HepG2 (cell line): Measurements from ENCODE around the gene CNOT1. TPM values are rescaled to one million over a fixed set of nuclear protein-coding genes. Genes with fewer than 3 reads are reported as not detected.

ENCODE experiments used
- ATAC-seq: fragments of 200-7000 bp; cut with Tn5 transposase; 3 replicates; pipeline ENCODE4 v1.9.1; 2020; ENCODE audit warnings: mild to moderate bottlenecking, moderate library complexity
- BruUV-seq: library from RNA; stranded (reverse); fragments of 400-500 nt; replicated peaks from 2 replicates; lab custom pipeline; 2021; lab: Mats Ljungman, UMichigan
- CTCF ChIA-PET: fragments of 300-600 bp; formaldehyde crosslinking; extraction: SDS; loops from one replicate; lab custom pipeline; 2021; ENCODE audit warnings: low total read pairs, inconsistent platforms, low intra/inter-chr PET ratio; lab: Yijun Ruan, JAX
- POLR2A ChIA-PET: fragments of 350-600 bp; sonication (Branson Sonifier 250); formaldehyde crosslinking; loops from one replicate; lab custom pipeline; 2020; ENCODE audit warnings: antibody characterized with exemption, inconsistent platforms; lab: Yijun Ruan, JAX
- DNase-seq: peaks from one replicate; pipeline ENCODE4 v3.0.0-alpha.2; 2015; ENCODE audit warnings: low spot score
- FAIRE-seq: peaks from 3 replicates; lab custom pipeline; 2011; peaks lifted over from hg19 to GRCh38; lab: Jason Lieb, UNC
- H2AFZ ChIP-seq: one replicate; pipeline ENCODE4 v1.6.1; 2011; ENCODE audit warnings: low read length, inconsistent platforms
- H3K27ac ChIP-seq: fragments of 300-600 bp; 3 replicates; pipeline ENCODE4 v1.8.0; 2011; ENCODE audit warnings: mixed run types, mild to moderate bottlenecking, mixed read lengths, low read length, inconsistent platforms; ENCODE audit not compliant: insufficient read depth; ENCODE audit errors: extremely low read length
- H3K27me3 ChIP-seq, 2 experiments: fragments of 200-600 bp in 1 of 2; 2 replicates in 1 of 2; 3 replicates in 1 of 2; pipeline versions ENCODE4 v1.6.0 to v1.8.0; 2011; ENCODE audit warnings: low read length in 2 of 2, mild to moderate bottlenecking in 2 of 2, moderate library complexity in 2 of 2, inconsistent platforms in 1 of 2; ENCODE audit not compliant: insufficient read depth in 2 of 2, control insufficient read depth in 1 of 2
- H3K36me3 ChIP-seq, 2 experiments: fragments of 200-600 bp in 1 of 2; replicated peaks in 1 of 2; 2 replicates in 1 of 2; 3 replicates in 1 of 2; pipeline versions ENCODE4 v1.5.1 to v1.8.0; 2011; ENCODE audit warnings: low read length in 2 of 2, inconsistent platforms in 1 of 2; ENCODE audit not compliant: insufficient read depth in 2 of 2, control insufficient read depth in 1 of 2
- H3K4me1 ChIP-seq: 2 replicates; pipeline ENCODE4 v1.5.1; 2012; ENCODE audit warnings: low read length, inconsistent platforms; ENCODE audit not compliant: insufficient read depth
- H3K4me2 ChIP-seq: 2 replicates; pipeline ENCODE4 v1.6.0; 2011; ENCODE audit warnings: low read depth, low read length, inconsistent platforms
- H3K4me3 ChIP-seq, 3 experiments: fragments of 200-600 bp in 1 of 3; sonication (generic), shearing (Covaris generic) in 1 of 3; replicated peaks in 1 of 3; 2 replicates each; pipeline ENCODE4 v1.5.1; 2011 to 2016; ENCODE audit warnings: low read length in 3 of 3, inconsistent platforms in 2 of 3, low read depth in 2 of 3, mild to moderate bottlenecking in 2 of 3, control low read depth in 1 of 3, mixed read lengths in 1 of 3; ENCODE audit not compliant: insufficient read depth in 1 of 3
- H3K79me2 ChIP-seq: one replicate; pipeline ENCODE4 v1.6.1; 2011; ENCODE audit warnings: low read length, inconsistent platforms; ENCODE audit not compliant: insufficient read depth
- H3K9ac ChIP-seq: 2 replicates; pipeline ENCODE4 v1.6.0; 2011; ENCODE audit warnings: mild to moderate bottlenecking, low read depth, low read length, inconsistent platforms; ENCODE audit not compliant: insufficient read depth
- H3K9me3 ChIP-seq: 2 replicates; pipeline ENCODE4 v1.5.1; 2012; ENCODE audit warnings: mild to moderate bottlenecking, low read length
- H4K20me1 ChIP-seq: 2 replicates; pipeline ENCODE4 v1.6.0; 2011; ENCODE audit warnings: inconsistent platforms, mild to moderate bottlenecking, low read length, moderate library complexity; ENCODE audit not compliant: insufficient read depth
- CEBPB ChIP-seq: IDR thresholded peaks from 2 replicates; pipeline ENCODE4 v1.6.1; 2011; ENCODE audit warnings: low read depth, low read length, improper control_type of control experiment, borderline replicate concordance
- CEBPG ChIP-seq: IDR thresholded peaks from 2 replicates; pipeline ENCODE4 v1.6.1; 2016
- EED ChIP-seq: sonication (generic); formaldehyde crosslinking; IDR thresholded peaks from 2 replicates; pipeline ENCODE4 v1.5.0; 2020; ENCODE audit warnings: mild to moderate bottlenecking, missing genetic modification reagents
- KLF11 ChIP-seq: IDR thresholded peaks from 2 replicates; pipeline ENCODE4 v1.6.1; 2016; ENCODE audit warnings: missing compliant biosample characterization
- RBM22 ChIP-seq: fragments of 200-400 bp; formaldehyde crosslinking; optimal IDR thresholded peaks from 2 replicates; pipeline ENCODE3; 2017; ENCODE audit warnings: mild to moderate bottlenecking, low read length, moderate library complexity
- RORA ChIP-seq: sonication (generic); formaldehyde crosslinking; IDR thresholded peaks from 2 replicates; pipeline ENCODE4 v1.5.0; 2020; ENCODE audit warnings: mild to moderate bottlenecking, missing genetic modification reagents, moderate library complexity
- SOX6 ChIP-seq, 2 experiments: fragments of 450-650 bp in 1 of 2; sonication (generic) in 1 of 2; formaldehyde crosslinking in 1 of 2; IDR thresholded peaks; 2 replicates each; pipeline versions ENCODE4 v1.4.0 to v1.6.1; 2017 to 2020; ENCODE audit warnings: antibody characterized with exemption in 1 of 2, mild to moderate bottlenecking in 1 of 2, missing genetic modification reagents in 1 of 2
- ZNF121 ChIP-seq: sonication (generic); formaldehyde crosslinking; IDR thresholded peaks from 2 replicates; pipeline ENCODE4 v1.5.0; 2020; ENCODE audit warnings: mild to moderate bottlenecking, missing genetic modification reagents
- ZNF335 ChIP-seq: sonication (generic); formaldehyde crosslinking; IDR thresholded peaks from 2 replicates; pipeline ENCODE4 v1.4.0; 2020; ENCODE audit warnings: missing genetic modification reagents
- ZNF367 ChIP-seq: sonication (generic); formaldehyde crosslinking; IDR thresholded peaks from 2 replicates; pipeline ENCODE4 v1.4.0; 2020; ENCODE audit warnings: missing genetic modification reagents, borderline replicate concordance
- ZNF598 ChIP-seq: sonication (generic); formaldehyde crosslinking; IDR thresholded peaks from 2 replicates; pipeline ENCODE4 v1.5.1; 2020; ENCODE audit warnings: mild to moderate bottlenecking, missing genetic modification reagents, borderline replicate concordance
- WGBS: methylation state at CpG from one replicate; pipeline ENCODE4 v1.1.6; 2017; ENCODE audit warnings: low lambda C conversion rate; 5-methylcytosine and 5-hydroxymethylcytosine counted together
- in situ Hi-C: cut with HindIII; loops from 2 replicates; pipeline ENCODE4 v1.10.0; 2017; ENCODE audit warnings: low pct_unique_long_range_greater_than_20kb; ENCODE audit not compliant: extremely low pct_ligation_motif_present
- intact Hi-C: fragments of 100-400 bp; cut with micrococcal nuclease; formaldehyde crosslinking; loops from one replicate; pipeline ENCODE4 v1.10.0; 2022; ENCODE audit not compliant: unreplicated experiment
- polyA plus RNA-seq, 8 experiments: library from polyadenylated mRNA; depleted of rRNA in 3 of 8; stranded (reverse) in 7 of 8; unstranded in 1 of 8; fragments of >200 nt; fragmentation: Illumina TruSeq in 4 of 8; extraction: Trizol in 4 of 8; gene quantifications; 2 replicates each; pipeline versions ENCODE4 v1.2.1 to v1.2.3, GENCODE V29; 2011 to 2016; ENCODE audit warnings: low read depth in 4 of 8, missing spikeins in 1 of 8, mixed read lengths in 1 of 8; ENCODE audit not compliant: insufficient read depth in 1 of 8
- total RNA-seq, 5 experiments: library from RNA; depleted of rRNA; stranded (reverse); fragments of >200 nt; fragmentation: Illumina TruSeq; extraction: Trizol; gene quantifications; 2 replicates each; pipeline ENCODE4 v1.2.3, GENCODE V29; 2016; ENCODE audit warnings: low read depth in 1 of 5
- TF ChIP-seq, protein P1 (sequence below): sonication (generic); formaldehyde crosslinking; IDR thresholded peaks from 2 replicates; pipeline ENCODE4 v1.8.1; 2023; ENCODE audit warnings: missing genetic modification reagents, mild to moderate bottlenecking, borderline replicate concordance

The CNOT1 gene
- total and polyA plus RNA-seq, 2 of the 13 experiments (the other 11 are each of a cell fraction or from before 2014, with no cell fraction given), result 188 to 232 TPM

DNA sequence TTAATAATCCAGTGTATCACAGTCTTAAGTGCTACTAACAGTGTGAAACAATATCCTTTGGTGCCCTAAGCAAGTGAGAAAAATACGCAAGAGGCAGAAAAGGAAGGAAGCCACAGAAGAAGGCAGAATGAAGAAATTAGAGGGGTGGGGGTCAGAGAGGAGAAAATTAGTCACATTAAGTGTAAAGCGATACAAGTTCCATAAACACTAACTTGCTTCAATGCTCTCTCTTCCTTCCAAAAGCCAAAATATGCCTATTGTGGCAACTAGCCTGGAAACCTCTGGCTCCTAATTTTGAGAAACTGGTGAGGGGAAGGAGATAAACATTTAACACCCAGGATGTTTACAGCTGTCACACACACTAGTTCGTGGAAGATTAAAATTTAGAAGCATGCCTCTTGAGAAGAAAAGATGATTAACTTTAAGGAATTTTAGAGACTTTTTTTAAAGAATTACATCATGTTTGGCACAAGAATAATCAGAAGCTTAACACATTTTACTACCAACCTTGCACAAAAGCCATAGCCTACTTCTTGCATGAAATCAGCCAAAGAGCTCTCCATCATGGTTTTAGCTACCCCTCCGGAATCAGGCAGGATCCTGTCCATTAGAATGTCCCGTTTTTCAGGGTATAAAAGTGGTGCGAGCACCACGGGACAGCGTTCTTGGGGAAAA is 44.7 kb downstream of the CNOT1 start:
- BruUV-seq, result TSS peak; percentile 53

DNA sequence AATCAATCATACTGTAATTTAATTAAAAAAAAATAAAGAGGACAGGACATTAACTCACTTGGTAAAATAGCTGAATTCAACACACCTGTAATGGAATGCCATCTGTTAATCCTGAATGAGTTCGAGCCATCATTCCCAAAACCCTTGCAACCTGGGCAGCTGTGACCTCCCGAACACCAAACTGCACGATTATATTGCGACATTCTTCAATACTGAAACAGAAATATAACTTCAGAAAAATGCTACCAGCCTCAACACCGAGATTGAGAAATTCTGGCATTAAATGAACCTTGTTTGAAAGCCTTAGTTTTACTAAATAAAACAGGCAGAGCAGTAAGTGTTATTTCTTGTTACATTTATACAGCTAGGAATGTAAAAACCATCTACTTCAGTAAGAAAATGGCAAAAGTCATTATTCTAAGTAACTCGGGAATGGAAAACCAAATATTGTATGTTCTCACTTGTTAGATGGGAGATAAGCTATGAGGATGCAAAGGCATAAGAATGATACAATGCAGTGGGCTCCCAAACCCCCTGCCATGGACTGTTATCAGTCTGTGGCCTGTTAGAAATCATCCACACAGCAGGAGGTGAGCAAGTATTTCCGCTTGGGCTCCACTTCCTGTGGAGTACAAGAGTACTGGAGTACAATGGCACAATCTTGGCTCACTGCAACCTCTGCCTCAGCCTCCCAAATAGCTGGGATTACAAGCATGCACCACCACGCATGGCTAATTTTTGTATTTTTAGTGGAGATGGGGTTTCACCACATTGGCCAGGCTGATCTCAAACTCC is 46.5 kb downstream of the CNOT1 start:
- no peaks in the 10 kb centered on the region for H4K20me1 ChIP-seq
- H2AFZ ChIP-seq, result no peak overlapping the region
- DNase-seq, result no peak
- no peak overlapping the region for H3K4me2 ChIP-seq
- H3K27ac ChIP-seq, result no peak overlapping the region
- peaks cover 40 to 90% of the 10 kb centered on the region in 2 experiments for H3K36me3 ChIP-seq
- no peaks in the 10 kb centered on the region for H3K9me3 ChIP-seq
- no peak overlapping the region for H3K9ac ChIP-seq
- H3K4me1 ChIP-seq, result peaks cover 18% of the 10 kb centered on the region
- WGBS, result 88% methylated on average over 8 of the region's 8 CpGs
- ChIA-PET CTCF (no interaction called here), POLR2A (no interaction called here)
- no peaks in the 10 kb centered on the region for H3K79me2 ChIP-seq
- H3K4me3 ChIP-seq, result no peak overlapping the region
- BruUV-seq, result no TSS peak
- H3K27me3 ChIP-seq, result no peaks in the 10 kb centered on the region
- intact Hi-C loops, result loop anchor here (5.0 kb wide), 1 partner anchor 36 kb away; no protein-coding TSS in a partner anchor
- TF ChIP-seq ZNF367 (CRISPR knock-in tag) (no peak), CEBPG (CRISPR knock-in tag) (peak; percentile 37; the same call in 1 of the 2 replicates), KLF11 (CRISPR knock-in tag) (no peak), RBM22 (peak; percentile 35), ZNF598 (CRISPR knock-in tag) (no peak), CEBPB (peak; percentile 88), EED (CRISPR knock-in tag) (no peak), ZNF121 (no peak)
- in situ Hi-C loops, result no loop called here
- no peak for FAIRE-seq
- ATAC-seq, result no peak; the same call in 2 of the 3 replicates

More for the DNA sequence above, 44.7 kb downstream of the CNOT1 start:
- H3K27ac ChIP-seq, result no peak overlapping the region
- CTCF ChIA-PET, result no interaction called here
- DNase-seq, result no peak
- TF ChIP-seq ZNF335 (CRISPR knock-in tag), result no peak
- TF ChIP-seq SOX6 (IDR thresholded peaks at IDR 0.05), result no peak
- no peak for TF ChIP-seq SOX6 (CRISPR knock-in tag; IDR thresholded peaks at IDR 0.05)
- TF ChIP-seq, protein P1, sequence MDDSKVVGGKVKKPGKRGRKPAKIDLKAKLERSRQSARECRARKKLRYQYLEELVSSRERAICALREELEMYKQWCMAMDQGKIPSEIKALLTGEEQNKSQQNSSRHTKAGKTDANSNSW (CRISPR knock-in tag), result no peak
- TF ChIP-seq RORA (CRISPR knock-in tag), result 0 out of 2 replicates have a peak, but pooled peaks have one; percentile 51
- TF ChIP-seq, all 625 proteins: peak for 1
- no peak overlapping the region for H3K4me3 ChIP-seq
- H2AFZ ChIP-seq, result no peak overlapping the region
- H3K9ac ChIP-seq, result no peak overlapping the region
- H3K36me3 ChIP-seq, result peaks cover 35 to 92% of the 10 kb centered on the region in 2 experiments
- WGBS, result 95% methylated on average over 8 of the region's 8 CpGs
- ATAC-seq (no peak), FAIRE-seq (no peak)
- POLR2A ChIA-PET, result no interaction called here
- peaks cover 18% of the 10 kb centered on the region for H3K4me1 ChIP-seq
- H3K79me2 ChIP-seq, result peaks cover 2% of the 10 kb centered on the region
- no peaks in the 10 kb centered on the region for H3K9me3 ChIP-seq
- H3K27me3 ChIP-seq, result no peaks in the 10 kb centered on the region
- in situ Hi-C loops, result no loop called here
- intact Hi-C loops, result loop anchor here (5.0 kb wide), 1 partner anchor 38 kb away; no protein-coding TSS in a partner anchor
- H4K20me1 ChIP-seq, result no peaks in the 10 kb centered on the region
- no peak overlapping the region for H3K4me2 ChIP-seq
